NCI-H2171 (cell line): Measurements from ENCODE around the gene MICALL2.
"Not testable (repeated sequence)": the region's sequence is repeated elsewhere in the genome, so short reads cannot be mapped to it uniquely, and the experiment has no call there.

Source experiments
- DNase-seq: peaks from one replicate; lab custom pipeline; 2025; lab: John Stamatoyannopoulos, UW

Gene MICALL2

GRCh38 chr7:1447551-1448244 lies 11.6 kb downstream of the MICALL2 start:
- no peak for DNase-seq

- no peak for DNase-seq
These were observed 12.2 kb downstream of the MICALL2 start for GRCh38 chr7:1447112-1447511.

- DNase-seq, result no peak
These were observed 12.6 kb downstream of the MICALL2 start for GRCh38 chr7:1446620-1447032.

GRCh38 chr7:1446026-1446425 lies 13.2 kb downstream of the MICALL2 start:
- peak; percentile 21 for DNase-seq

- no peak for DNase-seq
These were observed 13.9 kb downstream of the MICALL2 start for GRCh38 chr7:1445341-1445740.

- DNase-seq, result no peak
These were observed 14.3 kb downstream of the MICALL2 start for GRCh38 chr7:1444925-1445322.

GRCh38 chr7:1444214-1444924 lies 14.9 kb downstream of the MICALL2 start:
- no peak for DNase-seq

GRCh38 chr7:1443587-1444200 lies 15.6 kb downstream of the MICALL2 start:
- DNase-seq, result not testable (repeated sequence)

- no peak for DNase-seq
These were observed 16.7 kb downstream of the MICALL2 start for GRCh38 chr7:1442355-1443124.

- no peak for DNase-seq
These were observed 17.5 kb downstream of the MICALL2 start for GRCh38 chr7:1441615-1442354.

- DNase-seq, result no peak
These were observed 18.6 kb downstream of the MICALL2 start for GRCh38 chr7:1440620-1441019.

- no peak for DNase-seq
These were observed 19.6 kb downstream of the MICALL2 start for GRCh38 chr7:1439373-1440363.

- DNase-seq, result no peak
These were observed 20.4 kb downstream of the MICALL2 start for GRCh38 chr7:1438821-1439220.

- no peak for DNase-seq
These were observed 21.1 kb downstream of the MICALL2 start for GRCh38 chr7:1438208-1438607.

- DNase-seq, result no peak
These were observed 22.0 kb downstream of the MICALL2 start for GRCh38 chr7:1437155-1437880.

- DNase-seq, result no peak
These were observed 22.7 kb downstream of the MICALL2 start for GRCh38 chr7:1436608-1437007.

- DNase-seq, result no peak
These were observed 24.2 kb downstream of the MICALL2 start for GRCh38 chr7:1434891-1435670.

- no peak for DNase-seq
These were observed 25.0 kb downstream of the MICALL2 start for GRCh38 chr7:1434165-1434718.
